ENCODE results near the gene TIMM10. TPM values are rescaled to one million over a fixed set of nuclear protein-coding genes. Genes with fewer than 3 reads are reported as not detected.

The TIMM10 gene, protein sequence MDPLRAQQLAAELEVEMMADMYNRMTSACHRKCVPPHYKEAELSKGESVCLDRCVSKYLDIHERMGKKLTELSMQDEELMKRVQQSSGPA
- total RNA-seq: 10 to 100 TPM; 25.5 to 50.1 (median 49.9) TPM
- long read RNA-seq, donor 1, transcript TIMM10-201 (3 exons, 680 nt): major isoform, 22 of 23 reads
- long read RNA-seq, donor 1, partial matches to known transcripts: 0 of 23 reads
- long read RNA-seq, donor 1, other reads (novel, unspliced or antisense): 0 of 23 reads
- long read RNA-seq, donor 2, transcript TIMM10-201 (3 exons, 680 nt): major isoform, 21 of 22 reads
- long read RNA-seq, donor 2, partial matches to known transcripts: 0 of 22 reads
- long read RNA-seq, donor 2, other reads (novel, unspliced or antisense): 0 of 22 reads

GRCh38 chr11:57530596-57531507 is at the start of gene TIMM10:
TSS of gene TIMM10 (minus strand) at chr11:57530754. CDS start at chr11:57530189, 565 bp downstream.
- no peaks in the 10 kb centered on the region for H3K9me3 ChIP-seq
- H3K4me3 ChIP-seq: peak within 1 kb of the TSS; percentile 57
- H3K4me1 ChIP-seq (ENCODE audit: low read depth): peaks cover 13% of the 10 kb centered on the region
- DNase-seq: peak; percentile 94 to 98 (median 95)
- TF ChIP-seq, protein P1, sequence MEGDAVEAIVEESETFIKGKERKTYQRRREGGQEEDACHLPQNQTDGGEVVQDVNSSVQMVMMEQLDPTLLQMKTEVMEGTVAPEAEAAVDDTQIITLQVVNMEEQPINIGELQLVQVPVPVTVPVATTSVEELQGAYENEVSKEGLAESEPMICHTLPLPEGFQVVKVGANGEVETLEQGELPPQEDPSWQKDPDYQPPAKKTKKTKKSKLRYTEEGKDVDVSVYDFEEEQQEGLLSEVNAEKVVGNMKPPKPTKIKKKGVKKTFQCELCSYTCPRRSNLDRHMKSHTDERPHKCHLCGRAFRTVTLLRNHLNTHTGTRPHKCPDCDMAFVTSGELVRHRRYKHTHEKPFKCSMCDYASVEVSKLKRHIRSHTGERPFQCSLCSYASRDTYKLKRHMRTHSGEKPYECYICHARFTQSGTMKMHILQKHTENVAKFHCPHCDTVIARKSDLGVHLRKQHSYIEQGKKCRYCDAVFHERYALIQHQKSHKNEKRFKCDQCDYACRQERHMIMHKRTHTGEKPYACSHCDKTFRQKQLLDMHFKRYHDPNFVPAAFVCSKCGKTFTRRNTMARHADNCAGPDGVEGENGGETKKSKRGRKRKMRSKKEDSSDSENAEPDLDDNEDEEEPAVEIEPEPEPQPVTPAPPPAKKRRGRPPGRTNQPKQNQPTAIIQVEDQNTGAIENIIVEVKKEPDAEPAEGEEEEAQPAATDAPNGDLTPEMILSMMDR (IDR thresholded peaks at IDR 0.05): no peak
- intact Hi-C loops (cut with DNase I, micrococcal nuclease): no loop called here
- ATAC-seq: peak; percentile 99
- H3K36me3 ChIP-seq (ENCODE audit: low read depth): no peaks in the 10 kb centered on the region

- TF ChIP-seq, protein P1 (IDR thresholded peaks at IDR 0.05): no peak
- no peaks in the 10 kb centered on the region for H3K36me3 ChIP-seq (ENCODE audit: low read depth)
- ATAC-seq (no peak), DNase-seq (no peak)
- intact Hi-C loops (cut with DNase I, micrococcal nuclease): loop anchor here in 1 of 2 donors (5.0 kb wide), 1 partner anchor 68 kb away; no protein-coding TSS in a partner anchor
- H3K4me1 ChIP-seq (ENCODE audit: low read depth): no peaks in the 10 kb centered on the region
- no peak overlapping the region for H3K4me3 ChIP-seq
- no peaks in the 10 kb centered on the region for H3K9me3 ChIP-seq
Measured at GRCh38 chr11:57574061-57574460, 43.5 kb upstream of the TIMM10 start.

GRCh38 chr11:57571606-57572005 is 41.1 kb upstream of the TIMM10 start:
- TF ChIP-seq, protein P1 (IDR thresholded peaks at IDR 0.05): no peak
- H3K4me3 ChIP-seq: no peak overlapping the region
- no peak for DNase-seq
- ATAC-seq: no peak
- H3K4me1 ChIP-seq (ENCODE audit: low read depth): peaks cover 5% of the 10 kb centered on the region
- intact Hi-C loops (cut with DNase I, micrococcal nuclease): loop anchor here in 1 of 2 donors (5.0 kb wide), 1 partner anchor 71 kb away; no protein-coding TSS in a partner anchor
- no peaks in the 10 kb centered on the region for H3K9me3 ChIP-seq
- H3K36me3 ChIP-seq (ENCODE audit: low read depth): no peaks in the 10 kb centered on the region

GRCh38 chr11:57568330-57568766 is 37.8 kb upstream of the TIMM10 start:
- no peak for ATAC-seq
- DNase-seq: peak in 1 of 3 donors; percentile 92
- Histone ChIP-seq H3K4me1 (ENCODE audit: low read depth) (peaks cover 10% of the 10 kb centered on the region), H3K36me3 (ENCODE audit: low read depth) (no peaks in the 10 kb centered on the region), H3K9me3 (no peaks in the 10 kb centered on the region), H3K4me3 (peak overlapping the region; percentile 63)
- intact Hi-C loops (cut with DNase I, micrococcal nuclease): loop anchor here in 1 of 2 donors (5.0 kb wide), 1 partner anchor 74 kb away; no protein-coding TSS in a partner anchor
- TF ChIP-seq, protein P1 (IDR thresholded peaks at IDR 0.05): peak; percentile 66

DNA sequence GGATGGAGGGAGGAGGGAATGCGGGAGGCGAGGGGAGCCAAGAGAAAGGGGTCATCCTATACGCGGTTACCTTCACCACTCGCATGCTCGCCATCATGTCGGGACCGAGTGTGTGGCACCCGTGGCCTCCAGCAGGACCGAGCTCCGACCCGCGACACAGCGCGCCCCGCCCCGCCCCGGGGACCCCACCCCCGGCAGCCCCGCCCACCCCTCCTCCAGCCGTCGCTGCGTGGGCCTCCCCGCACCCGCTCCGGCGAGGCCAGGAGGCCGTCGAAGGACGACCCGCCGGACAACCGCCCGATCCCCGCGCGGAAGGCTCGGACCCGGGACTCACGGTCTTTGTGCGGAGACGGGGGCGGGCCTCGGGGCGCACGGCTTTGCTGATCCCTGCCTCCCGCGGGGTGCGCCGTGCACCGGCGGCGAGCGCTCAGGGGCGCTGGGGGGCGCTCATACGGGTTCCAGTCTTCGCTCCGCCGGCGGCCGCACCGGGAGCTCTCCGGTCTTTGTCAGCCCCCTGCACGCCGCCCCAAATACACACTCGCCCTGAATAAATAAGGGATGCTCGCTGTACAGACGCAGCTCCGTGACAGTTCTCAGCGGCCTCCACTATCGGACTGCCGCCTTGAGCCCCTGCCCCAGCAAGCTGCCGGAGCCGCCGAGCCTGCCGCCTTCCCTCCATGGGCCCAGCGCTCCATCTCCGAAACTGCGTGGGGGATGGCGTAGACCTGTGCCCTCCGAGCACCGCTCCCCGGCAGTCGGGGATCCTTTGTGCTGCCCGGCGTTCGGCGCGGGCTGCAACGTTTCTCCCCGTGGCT is 37.2 kb upstream of the TIMM10 start, which contains the start of gene UBE2L6:
Gene UBE2L6, minus strand, starts transcription at position 158 of the 815 bp plus-strand sequence. Its CDS starts 61 bp downstream, at position 97.
- Histone ChIP-seq H3K9me3 (no peaks in the 10 kb centered on the region), H3K4me3 (peak within 1 kb of the TSS; percentile 63), H3K36me3 (ENCODE audit: low read depth) (no peaks in the 10 kb centered on the region), H3K4me1 (ENCODE audit: low read depth) (peaks cover 10% of the 10 kb centered on the region)
- intact Hi-C loops (cut with DNase I, micrococcal nuclease): loop anchor here in 1 of 2 donors (5.0 kb wide), 1 partner anchor 75 kb away; no protein-coding TSS in a partner anchor
- TF ChIP-seq, protein P1 (IDR thresholded peaks at IDR 0.05): no peak
- ATAC-seq (peak; percentile 87), DNase-seq (peak; percentile 61 to 88 (median 85))
